GM21515 (cell line): ENCODE measurements around the gene GAN.

ENCODE experiments used
- ATAC-seq: cut with Tn5 transposase; IDR thresholded peaks from one replicate; pipeline ENCODE4 v1.9.1; 2021; ENCODE audit not compliant: unreplicated experiment

The GAN gene

DNA sequence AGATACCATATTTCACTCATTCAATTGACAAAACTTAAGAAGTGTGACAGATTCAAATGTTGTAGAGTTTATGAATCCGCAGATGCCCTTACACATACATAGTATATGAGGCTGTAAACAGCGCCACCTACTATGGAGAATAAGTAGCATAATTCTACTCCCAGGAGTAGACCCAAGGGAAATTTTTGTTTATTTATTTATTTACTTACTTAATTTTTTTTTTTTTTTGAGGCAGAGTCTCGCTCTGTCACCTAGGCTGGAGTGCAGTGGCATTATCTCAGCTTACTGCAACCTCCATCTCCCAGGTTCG, 35.5 kb downstream of the GAN start:
- no peak for ATAC-seq

DNA sequence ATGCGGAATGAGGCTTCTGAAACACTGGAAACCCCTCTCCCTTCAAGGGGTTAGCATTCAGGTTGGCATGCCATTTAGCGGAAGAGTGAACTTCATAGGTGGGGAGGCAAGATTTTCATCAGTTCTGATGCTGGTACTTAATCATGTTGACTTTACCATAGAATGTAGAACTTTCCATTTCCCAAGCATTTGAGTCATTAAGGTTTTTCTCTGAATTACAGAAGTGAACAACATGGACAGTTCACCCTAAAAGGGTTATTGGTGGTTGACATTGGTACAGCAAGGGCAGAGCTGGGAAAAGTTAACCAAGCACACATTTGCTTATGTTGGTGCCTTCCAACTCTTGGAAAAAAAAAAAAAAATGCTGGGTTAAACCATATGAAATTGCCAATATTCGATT, 39.1 kb downstream of the GAN start:
- no peak for ATAC-seq

DNA sequence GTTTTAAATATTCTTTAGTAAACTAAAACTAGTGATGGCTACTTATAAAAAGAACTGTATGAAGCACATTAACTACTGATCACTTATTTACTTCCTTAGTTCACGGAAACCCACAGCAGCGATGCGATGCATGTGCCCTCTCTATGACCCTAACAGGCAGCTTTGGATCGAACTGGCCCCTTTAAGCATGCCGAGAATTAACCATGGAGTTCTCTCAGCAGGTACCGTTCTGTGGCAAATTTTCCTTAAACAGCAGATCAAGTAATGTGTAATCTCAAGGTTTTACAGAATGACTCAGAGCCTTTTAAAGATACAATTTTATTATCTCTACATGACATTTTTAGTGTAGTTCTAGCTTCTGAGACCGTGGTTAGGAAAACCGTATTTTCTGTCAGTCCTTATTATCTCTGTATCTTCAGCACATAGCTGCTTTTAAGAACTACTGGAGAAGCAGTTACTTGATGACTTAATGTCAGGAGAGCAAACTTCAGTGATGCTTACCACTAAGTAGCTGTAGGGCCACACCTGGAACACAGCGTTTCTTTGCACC, 43.0 kb downstream of the GAN start:
- no peak for ATAC-seq

DNA sequence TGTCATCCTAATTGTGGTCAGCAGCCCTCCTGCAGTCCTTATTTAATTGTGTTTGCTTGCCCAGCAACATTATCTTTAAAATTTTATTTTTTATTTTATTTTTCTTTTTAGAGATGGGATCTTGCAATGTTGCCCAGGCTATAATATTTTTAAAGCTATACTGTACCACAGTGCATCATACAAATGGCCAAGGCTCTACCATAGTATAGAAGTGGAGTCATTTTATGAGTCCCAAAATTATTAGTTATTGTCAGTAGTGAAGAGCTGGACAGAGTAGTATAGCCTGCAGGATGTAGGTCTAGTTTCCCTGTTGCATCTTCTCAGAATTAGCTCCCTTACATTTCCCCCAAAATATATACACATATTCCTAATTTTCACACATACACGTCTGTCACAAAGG, 44.1 kb downstream of the GAN start:
- no peak for ATAC-seq

DNA sequence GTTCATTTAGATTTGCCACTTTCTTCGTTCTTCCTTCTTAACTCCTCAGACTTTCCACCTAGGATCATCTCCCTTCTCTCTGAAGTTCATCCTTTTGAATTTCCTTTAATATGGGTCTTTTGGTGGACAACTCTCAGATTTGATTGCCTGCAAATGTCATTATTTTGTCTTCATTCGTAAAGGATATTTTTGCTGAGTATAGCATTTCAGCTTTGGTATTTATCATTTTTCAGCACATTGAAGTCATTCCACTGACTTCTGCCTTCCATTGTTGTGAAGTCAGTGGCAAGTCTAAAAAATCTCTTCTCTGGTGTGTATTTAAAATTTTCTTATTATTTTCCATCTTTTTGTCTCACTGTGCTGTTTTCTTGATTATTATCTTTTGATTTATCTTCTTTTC, 45.4 kb downstream of the GAN start:
- no peak for ATAC-seq

DNA sequence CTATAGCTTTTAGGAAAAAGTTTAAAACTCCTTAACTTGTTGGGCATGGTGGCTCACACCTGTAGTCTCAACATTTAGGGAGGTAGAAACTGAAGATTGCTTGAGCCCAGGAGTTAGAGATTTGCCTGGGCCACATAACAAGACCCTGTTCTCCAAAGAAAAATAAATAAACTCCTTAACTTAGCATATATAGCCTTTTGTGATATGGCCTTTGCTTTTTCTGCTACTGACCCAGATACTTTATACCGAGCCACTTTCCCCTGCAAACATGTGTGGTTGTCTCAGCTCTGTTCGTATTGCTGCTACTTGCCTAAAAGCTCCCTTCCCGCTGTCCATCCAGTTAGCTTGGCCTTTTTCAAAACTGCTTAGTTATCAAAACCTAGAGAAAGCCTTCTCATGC, 51.0 kb downstream of the GAN start:
- no peak for ATAC-seq

DNA sequence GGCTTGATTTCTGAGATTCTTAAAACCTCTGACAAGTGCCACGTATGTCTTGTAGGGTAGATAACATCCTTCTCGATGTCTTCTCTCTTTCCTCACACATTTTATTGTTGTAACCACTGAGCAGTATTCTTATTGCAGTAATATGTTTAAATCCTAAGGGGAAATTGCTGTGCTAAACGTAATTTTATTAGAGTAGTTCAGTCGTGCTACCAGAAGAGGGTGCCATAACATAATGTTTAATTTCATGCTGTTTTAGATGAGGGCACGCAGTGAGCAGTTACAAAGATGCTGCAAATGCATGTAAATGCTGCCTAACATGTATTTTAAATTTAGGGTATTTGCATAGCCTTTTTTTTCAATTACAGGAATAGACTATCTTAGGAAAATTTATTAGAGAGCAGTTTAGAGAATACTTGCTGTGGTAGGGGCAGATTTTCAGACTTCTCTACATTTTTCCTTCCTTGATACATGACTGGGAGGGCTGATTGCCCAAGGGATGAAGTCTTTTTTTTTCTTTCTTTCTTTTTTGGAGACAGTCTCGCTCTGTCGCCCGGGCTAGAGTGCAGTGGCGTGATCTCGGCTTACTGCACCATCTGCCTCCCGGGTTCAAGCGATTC, 51.7 kb downstream of the GAN start:
- no peak for ATAC-seq

DNA sequence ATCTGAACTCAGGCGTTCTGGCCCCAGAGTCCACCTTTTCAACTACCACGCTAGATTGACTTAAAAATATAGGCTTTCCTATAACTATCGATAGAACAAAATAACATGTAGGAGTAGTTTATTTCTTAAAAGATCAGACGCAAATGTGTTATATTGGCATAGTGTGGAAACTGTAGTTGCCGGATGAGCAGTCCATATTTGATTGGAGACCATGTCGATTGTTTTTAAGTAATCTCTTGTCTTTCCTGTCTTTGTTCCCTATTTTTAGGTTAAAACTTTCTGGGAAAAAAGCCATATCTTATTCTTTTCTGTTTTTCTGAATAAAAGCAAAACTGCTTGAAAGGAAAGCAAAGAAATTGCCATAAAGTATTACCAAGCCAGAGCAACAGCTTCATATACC, 53.1 kb downstream of the GAN start:
- ATAC-seq = no peak

DNA sequence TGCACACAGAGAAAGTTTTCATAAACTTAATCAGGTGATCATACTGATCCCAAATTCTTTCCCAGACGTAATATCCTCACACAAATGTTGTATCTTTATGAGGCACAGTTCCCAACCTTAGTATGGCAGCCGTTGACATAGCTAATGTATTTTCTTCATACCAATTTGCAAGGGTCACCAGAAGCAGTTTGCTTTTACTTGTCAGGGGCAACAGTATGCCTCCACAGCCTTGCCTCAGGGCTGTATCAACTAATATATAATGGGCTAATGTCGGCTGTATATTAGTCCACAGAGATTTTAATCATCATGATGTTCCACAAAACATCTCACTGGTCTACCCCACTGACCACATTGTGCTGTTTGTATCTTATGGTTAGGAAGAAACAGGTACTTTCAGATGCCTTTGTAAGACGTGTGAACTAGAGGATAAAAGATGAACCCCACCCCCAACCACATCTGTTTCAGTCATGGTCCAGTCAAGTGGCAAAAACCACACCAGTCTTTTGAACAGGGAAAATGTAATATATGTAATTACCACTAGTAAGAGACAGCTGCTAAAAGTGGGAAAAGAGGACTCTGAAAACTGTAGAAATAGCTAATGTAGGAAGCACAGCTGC, 55.2 kb downstream of the GAN start:
- no peak for ATAC-seq

DNA sequence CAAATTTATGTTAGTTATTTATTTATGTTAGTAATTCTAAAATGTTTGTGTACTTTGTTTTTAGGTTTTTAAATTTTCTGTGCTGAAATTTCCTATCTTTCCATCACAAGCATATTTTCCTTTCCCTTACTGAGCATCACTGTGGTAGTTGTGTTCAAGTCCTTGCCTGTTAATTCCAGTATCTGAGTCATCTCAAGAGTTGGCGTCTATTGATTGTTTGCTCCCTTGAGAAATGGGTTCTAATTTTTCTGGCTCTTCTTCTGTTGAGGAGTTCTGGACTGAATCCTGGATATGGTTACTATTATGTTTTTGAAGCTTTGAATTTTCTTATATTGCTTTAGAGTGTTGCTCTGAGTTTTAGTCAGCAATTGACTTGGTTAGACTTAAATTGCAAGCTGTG, 56.3 kb downstream of the GAN start:
- no peak for ATAC-seq

DNA sequence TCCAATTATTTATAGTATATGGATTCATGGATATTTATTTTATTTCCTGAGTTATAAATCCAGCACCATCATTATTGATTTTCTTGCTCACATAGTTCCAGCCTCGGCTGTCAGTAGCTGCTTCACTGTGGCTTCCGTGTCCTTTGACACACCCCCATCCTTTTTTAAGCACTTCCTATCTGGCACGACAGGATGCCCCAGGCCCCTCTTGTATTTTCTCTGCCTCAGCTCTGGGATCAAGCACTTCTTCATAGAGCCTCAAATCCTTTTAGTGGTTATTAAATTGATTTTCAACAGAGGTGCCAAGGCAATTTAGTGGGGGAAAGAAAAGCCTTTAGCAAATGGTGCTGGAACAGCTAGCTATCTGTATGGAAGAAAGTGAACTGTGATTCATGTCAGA, 59.8 kb downstream of the GAN start:
- ATAC-seq = no peak

DNA sequence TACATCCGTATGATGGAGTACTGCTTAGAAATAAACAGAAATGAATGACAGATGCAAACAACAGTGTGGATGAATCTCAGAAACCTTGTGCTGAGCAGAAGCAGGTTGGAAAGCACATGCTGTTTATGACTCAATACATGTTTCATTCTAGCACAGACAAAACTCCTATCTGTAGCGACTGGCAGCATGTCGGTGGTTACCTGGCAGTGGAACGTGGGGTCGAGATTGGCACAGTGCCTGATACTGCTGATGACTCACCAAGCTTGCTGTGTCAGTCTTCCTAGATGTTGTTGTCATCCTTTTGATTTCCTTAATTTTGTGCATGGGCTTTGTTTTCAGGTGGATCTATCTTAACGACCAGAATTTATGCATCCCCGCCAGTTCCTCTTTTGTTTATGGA, 62.1 kb downstream of the GAN start:
- no peak for ATAC-seq

DNA sequence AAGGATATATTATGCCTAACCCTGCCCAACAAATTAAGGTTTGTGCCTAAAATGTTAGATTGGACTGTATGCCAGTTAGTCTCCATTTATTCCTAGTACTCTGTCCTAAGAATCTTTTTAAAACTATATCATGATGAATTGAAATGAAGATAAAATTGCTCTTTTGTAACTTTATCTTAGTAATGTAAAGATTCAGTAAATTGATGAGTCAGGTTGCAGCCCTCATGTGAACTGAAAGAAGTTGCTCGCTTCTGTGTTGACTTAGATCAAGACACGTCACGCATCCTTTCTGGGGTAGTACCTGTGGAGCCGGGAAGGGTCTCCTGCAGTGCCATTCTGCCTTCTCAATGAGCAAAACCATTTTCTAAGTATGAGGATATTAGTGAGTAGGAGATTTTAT, 63.3 kb downstream of the GAN start:
- no peak for ATAC-seq

DNA sequence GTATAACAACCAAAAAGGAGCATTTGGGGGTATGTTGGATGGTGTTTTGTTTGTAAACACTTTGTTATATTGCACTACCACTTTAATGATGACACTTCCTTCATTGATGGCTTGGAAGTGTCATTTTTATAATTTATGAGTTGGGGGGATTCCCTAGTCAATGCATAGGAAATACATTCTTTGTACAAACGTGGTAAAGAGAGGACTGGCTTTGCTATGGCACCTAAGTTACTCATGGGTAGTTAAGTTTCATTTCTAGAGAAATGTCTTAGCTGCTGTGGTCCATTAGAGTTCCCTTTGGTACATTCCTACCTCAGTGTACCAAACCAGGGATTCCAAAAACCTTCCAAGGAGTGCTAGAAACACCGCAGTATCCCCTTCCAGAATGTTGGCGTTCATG, 66.2 kb downstream of the GAN start:
- ATAC-seq = no peak

DNA sequence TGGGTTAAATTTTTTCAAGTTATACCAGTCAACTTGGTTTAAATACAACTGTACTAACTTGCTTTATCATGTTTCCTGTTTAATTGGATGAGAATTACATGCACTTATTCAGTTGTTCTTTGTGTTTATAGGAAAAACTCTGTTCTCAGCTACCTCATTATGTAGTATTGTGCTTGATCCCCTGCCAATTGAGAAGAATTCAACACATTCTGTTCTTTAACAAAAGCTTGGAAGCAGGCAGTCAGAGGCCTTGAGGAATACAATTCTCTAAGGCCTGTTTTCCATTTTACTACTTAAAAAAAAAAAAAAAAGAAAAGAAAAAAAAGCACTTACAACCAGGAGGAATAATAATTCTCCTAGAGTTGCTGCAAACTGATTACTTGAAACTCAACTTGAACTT, 69.2 kb downstream of the GAN start:
- no peak for ATAC-seq

DNA sequence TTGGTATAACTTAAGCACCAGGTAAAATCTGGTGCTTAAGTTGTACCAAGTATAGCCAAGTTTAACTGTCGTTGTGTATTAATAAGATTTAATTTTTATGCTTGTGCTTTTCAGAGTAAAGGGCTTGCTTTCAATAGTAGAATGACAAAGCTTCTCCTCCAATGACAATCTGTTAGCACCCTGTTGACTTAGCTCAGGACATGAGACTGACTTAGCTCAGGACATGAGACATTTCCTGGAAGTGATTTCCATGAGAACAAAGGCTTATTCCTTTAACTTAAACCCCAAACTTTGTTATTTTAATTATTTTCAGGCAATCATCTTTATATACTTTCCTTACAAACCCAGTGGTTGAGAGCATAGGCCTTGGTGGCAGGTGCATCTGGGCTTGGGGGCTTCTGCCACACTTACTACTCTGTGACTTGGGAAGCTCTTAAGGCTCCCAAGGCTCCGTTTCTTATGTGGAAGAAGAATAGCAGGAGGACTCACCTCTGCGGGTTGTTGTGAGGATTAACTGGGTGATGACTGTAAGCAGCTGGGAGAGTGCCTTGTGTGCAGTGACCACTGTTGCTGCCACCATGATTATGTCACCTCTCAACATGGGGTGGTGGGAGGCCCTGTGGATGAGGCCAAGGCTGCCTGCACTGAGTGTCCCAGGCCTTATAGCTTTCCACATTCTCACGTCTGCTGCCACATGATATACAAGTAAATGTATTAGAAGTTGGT, 70.4 kb downstream of the GAN start:
- ATAC-seq = no peak

DNA sequence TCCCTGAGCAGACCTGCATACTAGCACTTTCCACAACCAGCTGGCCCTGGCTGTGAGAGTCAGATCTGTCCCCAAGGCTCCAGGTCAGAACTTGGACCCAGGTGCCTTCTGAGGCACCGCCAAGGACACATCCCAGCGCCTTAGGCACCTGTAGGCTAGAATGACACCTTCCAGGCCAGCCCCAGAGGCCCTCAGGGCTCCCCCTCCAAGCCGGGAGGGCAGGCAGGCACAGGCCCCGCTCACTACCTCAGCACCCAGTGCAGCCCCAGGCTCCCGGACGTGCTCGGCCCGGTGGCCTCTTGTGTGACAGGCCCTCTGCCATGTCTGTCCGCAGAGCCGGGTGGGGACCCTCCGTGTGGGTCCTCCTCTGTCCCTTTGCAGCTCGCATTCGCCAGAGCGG, 73.6 kb downstream of the GAN start:
- no peak for ATAC-seq

DNA sequence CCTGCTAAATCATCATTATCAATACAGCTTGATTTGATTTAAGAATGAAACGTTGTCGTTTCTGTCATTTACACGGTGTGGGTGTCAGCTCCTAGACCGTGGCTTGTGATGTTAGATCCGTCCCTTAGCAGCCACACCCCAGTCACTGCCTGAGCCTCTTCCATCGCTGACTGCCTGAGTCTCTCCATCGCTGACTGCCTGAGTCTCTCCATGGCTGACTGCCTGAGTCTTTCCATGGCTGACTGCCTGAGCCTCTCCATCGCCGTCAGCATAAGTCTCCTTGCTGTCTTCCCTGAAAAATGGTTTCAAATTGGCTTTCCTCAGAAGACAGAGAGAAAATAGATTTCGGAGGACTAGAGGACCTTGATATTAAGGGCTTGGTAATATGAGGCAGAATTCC, 76.1 kb downstream of the GAN start:
- no peak for ATAC-seq

DNA sequence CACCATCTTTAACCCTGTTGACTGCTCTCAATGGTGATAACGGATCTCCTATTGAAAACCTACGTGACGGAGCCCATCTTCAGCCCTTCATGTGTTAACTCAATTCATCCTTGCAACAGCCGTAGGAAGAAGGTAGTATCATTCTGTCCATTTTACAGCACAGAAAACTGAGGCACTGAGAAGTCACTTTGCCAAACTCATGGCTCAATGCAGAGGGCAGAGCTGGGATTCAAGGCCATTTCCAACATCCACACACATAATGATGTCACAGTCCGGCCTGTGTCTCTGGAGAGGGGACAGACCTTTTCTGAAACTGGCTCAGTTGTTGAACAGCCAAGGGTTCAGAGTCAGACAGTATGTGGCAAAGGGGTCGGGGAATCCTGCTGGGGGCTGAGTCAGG, 77.2 kb downstream of the GAN start:
- ATAC-seq = no peak

DNA sequence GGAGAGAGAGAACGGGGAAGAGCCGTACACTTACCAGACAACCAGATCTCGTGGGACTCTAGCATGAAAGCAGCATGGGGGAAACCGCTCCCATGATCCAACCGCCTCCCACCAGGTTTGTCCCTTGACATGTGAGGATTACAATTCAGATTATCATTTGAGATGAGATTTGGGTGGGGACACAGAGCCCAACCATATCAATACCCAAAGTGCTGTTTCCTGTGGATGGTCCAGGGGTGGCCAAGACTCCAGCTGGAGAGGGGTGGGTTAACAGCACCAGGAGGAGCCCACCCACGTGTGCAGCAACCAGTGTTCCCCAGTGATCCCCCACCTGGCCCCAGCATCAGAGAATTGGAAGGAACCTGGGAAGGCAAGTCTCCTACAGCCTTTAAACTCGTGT, 79.7 kb downstream of the GAN start:
- ATAC-seq = no peak

DNA sequence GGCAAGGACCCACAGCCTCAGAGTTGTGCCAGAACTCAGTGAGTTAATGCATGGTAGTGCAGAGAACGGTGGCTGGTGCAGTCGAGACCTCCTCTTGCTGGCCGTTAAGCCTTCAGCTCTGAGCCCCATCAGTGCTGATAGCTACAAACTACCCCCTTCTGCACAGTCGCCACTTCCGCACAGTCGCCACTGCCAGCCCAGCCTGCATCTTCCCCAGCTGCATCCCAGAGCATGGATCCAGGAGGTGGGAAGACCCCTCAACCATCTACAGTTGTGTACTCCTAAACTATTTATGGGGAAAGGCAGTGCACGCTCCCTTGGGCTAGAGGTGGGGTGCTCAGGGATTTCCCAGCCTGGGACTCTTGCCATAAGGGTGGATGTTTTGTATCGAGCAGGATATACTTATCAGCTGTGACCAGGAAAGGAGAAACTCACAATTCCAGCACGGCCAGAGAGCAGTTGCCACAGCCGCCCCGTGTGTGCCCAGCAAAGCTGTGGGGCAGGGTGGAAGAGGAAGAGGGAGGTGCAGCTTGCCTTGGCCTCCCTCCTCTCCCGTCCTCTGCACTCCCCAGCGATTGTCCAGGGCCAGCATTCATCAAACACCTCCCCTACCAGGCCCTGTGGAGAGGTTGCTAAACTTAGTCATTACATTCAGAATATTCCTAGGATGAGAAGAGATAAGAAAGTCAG, 80.3 kb downstream of the GAN start:
- no peak for ATAC-seq
